GM20431 (cell line): ENCODE results near the gene PI4K2B.
"Not testable (repeated sequence)": the region's sequence is repeated elsewhere in the genome, so short reads cannot be mapped to it uniquely, and the experiment has no call there.

Experiments
- in situ Hi-C: fragments of 300-500 bp; cut with MseI, MboI; formaldehyde crosslinking; loops from one replicate; pipeline ENCODE4 v1.15.0; 2020; ENCODE audit warnings: low sequenced_read_pairs; ENCODE audit not compliant: unreplicated experiment

PI4K2B gene

GRCh38 chr4:25233737-25234389 is at the start of gene PI4K2B:
Gene PI4K2B, plus strand, starts transcription at chr4:25234033. Its CDS starts 131 bp downstream, at chr4:25234164.
- in situ Hi-C loops, result no loop called here

GRCh38 chr4:25184056-25184455 is 49.8 kb upstream of the PI4K2B start:
- in situ Hi-C loops, result loop anchor here (25.0 kb wide), 1 partner anchor 178 kb away; no protein-coding TSS in a partner anchor

DNA sequence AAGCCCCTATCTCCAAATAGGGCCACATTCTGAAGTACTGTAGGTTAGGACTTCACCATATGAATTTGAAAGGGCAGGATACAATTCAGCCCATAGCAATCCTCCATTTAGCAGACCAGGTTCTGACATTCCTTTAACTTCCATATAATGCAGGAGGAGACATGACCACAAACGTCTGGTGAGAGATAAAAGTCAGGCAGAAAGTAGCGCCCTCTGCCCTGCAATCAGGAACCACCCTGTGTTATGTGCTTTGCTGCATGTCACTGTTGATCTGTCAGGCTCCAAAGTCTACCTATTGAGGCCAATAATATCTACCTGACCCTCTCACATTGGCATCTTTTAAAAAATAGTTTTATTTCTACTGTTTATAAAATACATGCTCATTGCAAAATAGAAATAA is 43.4 kb upstream of the PI4K2B start:
- in situ Hi-C loops, result loop anchor here (25.0 kb wide), 1 partner anchor 172 kb away; no protein-coding TSS in a partner anchor

DNA sequence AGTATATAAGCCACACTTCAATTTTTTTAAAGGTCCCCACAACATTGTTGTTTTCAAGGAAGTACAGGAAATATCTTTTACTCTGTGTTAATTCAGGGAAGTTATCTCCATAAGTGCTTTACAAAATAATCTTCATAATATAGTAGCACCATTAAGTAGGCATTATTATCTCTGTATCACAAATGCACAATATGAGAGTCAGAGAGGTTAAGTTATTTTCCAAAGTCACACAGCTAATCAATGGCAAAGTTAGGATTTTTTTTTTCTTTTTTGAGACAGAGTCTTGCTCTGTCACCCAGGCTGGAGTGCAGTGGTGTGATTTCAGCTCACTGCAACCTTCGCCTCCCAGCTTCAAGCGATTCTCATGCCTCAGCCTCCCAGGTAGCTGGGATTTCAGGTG is 35.1 kb upstream of the PI4K2B start:
- in situ Hi-C loops, result loop anchor here (25.0 kb wide), 1 partner anchor 164 kb away; no protein-coding TSS in a partner anchor

GRCh38 chr4:25207997-25208396 is 25.8 kb upstream of the PI4K2B start:
- in situ Hi-C loops, result no loop called here

- in situ Hi-C loops, result no loop called here
Observed at GRCh38 chr4:25209702-25210101, 24.1 kb upstream of the PI4K2B start.

GRCh38 chr4:25211721-25212120 is 22.1 kb upstream of the PI4K2B start:
- in situ Hi-C loops, result no loop called here

DNA sequence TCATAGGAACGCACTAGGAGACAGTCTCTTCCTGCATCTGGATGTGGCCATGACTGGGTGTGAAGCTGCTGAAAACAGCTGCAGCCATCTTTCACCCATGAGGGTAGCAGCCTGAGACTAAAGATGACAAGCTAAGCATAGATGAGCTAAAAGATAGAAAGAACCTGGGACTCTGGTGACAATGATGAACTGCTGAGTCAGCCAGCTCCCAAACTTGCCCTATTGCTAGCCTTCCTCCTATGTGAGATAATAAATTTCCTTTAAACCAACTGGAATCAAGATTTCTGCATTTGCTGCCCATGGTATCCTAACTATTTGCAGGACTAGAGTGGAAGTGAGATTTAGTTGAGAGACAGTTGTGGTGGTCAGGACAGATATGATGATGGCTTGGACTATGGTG is 21.0 kb upstream of the PI4K2B start:
- in situ Hi-C loops, result no loop called here

GRCh38 chr4:25213347-25213979 is 20.4 kb upstream of the PI4K2B start:
- in situ Hi-C loops, result no loop called here

- in situ Hi-C loops, result not testable (repeated sequence)
Observed at GRCh38 chr4:25214750-25215149, 19.1 kb upstream of the PI4K2B start.

DNA sequence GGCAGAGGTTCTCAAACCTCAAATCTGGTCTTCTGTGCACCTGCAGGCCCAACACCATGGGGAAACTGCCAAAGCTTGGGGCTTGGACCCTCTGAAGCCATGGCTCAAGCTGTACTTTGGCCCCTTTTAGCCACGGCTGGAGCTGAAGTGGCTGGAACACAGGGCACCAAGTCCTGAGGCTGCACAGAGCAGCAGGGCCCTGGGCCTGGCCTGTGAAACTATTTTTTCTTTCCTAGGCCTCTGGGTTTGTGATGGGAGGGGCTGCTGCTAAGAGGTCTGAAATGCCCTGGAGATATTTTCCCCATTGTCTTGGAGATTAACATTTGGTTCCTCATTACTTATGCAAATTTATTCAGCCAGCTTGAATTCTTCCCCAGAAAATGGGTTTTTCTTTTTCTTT is 18.3 kb upstream of the PI4K2B start:
- in situ Hi-C loops, result no loop called here

- in situ Hi-C loops, result no loop called here
Observed at GRCh38 chr4:25221377-25221776, 12.5 kb upstream of the PI4K2B start.

DNA sequence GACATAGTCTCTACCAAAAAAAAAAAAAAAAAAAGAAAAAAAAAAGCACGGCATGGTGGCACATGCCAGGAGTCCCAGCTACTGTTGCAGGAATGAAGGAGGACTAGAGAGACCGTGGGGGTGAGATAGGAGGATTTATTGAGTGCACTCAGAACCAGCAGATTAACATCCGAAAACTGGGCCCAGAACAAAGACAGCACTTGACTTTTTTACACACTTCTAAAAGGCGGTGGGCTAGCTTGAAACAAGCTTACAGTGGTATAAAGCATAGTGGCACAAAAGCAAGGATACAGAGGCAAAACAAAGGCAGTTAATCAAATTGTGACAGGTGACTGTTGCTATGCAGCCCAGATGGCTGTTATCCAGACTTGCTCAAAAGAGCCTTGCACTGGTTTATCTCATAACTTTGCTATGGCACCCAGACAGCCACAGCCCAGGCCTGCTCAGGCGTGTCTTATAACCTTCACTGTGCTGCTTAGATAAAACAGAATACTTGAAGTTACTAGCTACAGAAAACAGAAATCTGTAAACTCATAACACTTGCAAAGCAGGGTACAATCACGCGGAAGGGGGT is 9.9 kb upstream of the PI4K2B start:
- in situ Hi-C loops, result no loop called here

GRCh38 chr4:25229804-25230203 is 4.0 kb upstream of the PI4K2B start:
- in situ Hi-C loops, result no loop called here

DNA sequence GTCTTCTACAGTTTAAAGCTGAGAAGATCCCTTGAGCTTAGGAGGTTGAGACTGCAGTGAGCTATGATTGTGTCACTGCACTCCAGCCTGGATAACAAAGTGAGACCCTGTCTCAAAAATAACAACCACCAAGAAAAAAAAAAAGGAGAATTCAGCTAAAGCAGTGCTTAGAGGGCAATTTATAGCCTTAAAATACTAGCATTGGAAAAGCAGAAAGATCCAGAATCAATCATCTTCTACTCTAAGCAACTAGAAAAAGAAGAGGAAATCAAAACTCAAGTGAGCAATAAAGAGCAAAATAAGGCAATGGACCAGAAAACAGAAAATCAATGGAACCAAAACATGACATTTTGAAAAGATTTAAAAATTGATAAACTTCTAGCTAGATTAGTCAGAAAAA is 639 bp upstream of the PI4K2B start:
- in situ Hi-C loops, result no loop called here

- in situ Hi-C loops, result no loop called here
Observed at GRCh38 chr4:25234390-25235370, 847 bp downstream of the PI4K2B start.

DNA sequence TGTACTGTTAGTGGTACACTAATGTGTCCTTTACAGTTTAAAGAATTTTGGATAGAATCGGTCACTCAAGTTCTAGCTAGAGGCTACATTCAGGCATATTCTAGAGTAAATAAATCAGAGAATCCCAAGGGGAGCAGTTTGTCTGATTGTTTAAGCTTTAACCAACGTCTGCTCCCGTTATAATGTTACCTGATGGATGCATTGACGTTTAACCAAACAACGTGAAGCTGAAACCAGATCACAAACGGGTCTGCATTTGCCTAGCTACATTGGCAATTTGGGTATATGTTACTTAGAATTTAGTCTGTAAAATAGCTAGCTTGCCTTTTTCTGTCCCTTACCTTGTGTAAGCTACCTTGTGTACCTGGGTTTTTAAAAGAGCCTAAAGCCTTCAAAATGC is 1.6 kb downstream of the PI4K2B start:
- in situ Hi-C loops, result no loop called here

DNA sequence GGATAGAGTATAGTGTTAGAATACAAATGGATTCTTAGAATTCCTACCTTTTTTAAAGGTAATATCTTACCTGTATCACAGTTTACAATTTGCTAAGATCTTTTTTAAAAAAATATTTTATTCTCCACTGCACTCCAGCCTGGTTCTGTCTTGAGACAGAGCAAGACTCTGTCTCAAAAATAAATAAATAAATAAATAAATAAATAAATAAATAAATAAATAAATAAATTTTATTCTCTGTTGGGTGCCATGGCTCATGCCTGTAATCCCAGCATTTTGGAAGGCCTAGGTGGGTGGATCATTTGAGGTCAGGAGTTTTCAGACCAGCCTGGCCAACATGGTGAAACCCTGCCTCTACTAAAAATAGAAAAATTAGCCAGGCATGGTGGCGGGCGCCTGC is 2.2 kb downstream of the PI4K2B start:
- in situ Hi-C loops, result not testable (repeated sequence)

DNA sequence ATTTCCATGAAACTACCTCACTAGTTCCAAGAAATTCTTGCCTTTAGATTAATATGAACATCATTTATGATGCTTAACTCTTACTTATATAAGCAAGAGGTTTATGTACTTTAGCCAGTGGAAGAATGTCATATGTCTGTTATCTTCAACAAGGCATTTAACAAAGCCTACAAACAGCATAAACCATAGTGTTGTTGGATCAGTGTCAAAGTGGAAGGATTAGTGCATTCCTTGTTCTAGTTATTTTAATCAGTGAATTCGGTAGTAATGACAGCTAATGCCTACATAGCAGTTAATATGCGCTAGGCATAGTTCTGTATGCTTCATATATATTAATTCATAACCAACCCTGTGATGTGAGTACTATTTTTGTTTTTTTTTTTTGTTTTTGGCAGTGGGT is 3.1 kb downstream of the PI4K2B start:
- in situ Hi-C loops, result no loop called here

- in situ Hi-C loops, result no loop called here
Observed at GRCh38 chr4:25238052-25238451, 4.2 kb downstream of the PI4K2B start.
